A549 (cell line): ENCODE results near the gene MTA3.

Experiments
- BHLHE40 ChIP-seq: IDR thresholded peaks from 2 replicates; pipeline ENCODE4 v1.6.1; 2012; ENCODE audit warnings: low read depth, low read length, inconsistent platforms
- EP300 ChIP-seq, 2 experiments: fragments of >200 bp; sonication (Bioruptor Twin); formaldehyde crosslinking; IDR thresholded peaks; 2 replicates in 1 of 2; 3 replicates in 1 of 2; pipeline ENCODE4 v1.6.1; 2016 to 2017
- JUNB ChIP-seq: fragments of >200 bp; sonication (Bioruptor Twin); formaldehyde crosslinking; IDR thresholded peaks from 2 replicates; pipeline ENCODE4 v1.6.1; 2016
- POLR2A ChIP-seq: IDR thresholded peaks from 2 replicates; pipeline ENCODE4 v1.6.1; 2012; ENCODE audit warnings: mild to moderate bottlenecking, low read length
- TF ChIP-seq, protein P1 (sequence below): fragments of >200 bp; sonication (Bioruptor Twin); formaldehyde crosslinking; IDR thresholded peaks from 3 replicates; pipeline ENCODE4 v1.5.1; 2016

GRCh38 chr2:42566025-42566424, 2.4 kb upstream of the MTA3 start:
- TF ChIP-seq BHLHE40 = no peak
- TF ChIP-seq POLR2A = no peak
- TF ChIP-seq, protein P1, sequence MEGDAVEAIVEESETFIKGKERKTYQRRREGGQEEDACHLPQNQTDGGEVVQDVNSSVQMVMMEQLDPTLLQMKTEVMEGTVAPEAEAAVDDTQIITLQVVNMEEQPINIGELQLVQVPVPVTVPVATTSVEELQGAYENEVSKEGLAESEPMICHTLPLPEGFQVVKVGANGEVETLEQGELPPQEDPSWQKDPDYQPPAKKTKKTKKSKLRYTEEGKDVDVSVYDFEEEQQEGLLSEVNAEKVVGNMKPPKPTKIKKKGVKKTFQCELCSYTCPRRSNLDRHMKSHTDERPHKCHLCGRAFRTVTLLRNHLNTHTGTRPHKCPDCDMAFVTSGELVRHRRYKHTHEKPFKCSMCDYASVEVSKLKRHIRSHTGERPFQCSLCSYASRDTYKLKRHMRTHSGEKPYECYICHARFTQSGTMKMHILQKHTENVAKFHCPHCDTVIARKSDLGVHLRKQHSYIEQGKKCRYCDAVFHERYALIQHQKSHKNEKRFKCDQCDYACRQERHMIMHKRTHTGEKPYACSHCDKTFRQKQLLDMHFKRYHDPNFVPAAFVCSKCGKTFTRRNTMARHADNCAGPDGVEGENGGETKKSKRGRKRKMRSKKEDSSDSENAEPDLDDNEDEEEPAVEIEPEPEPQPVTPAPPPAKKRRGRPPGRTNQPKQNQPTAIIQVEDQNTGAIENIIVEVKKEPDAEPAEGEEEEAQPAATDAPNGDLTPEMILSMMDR = no peak
- no peak for TF ChIP-seq JUNB
- no peak for TF ChIP-seq EP300 (IDR thresholded peaks at IDR 0.05)
